Measurements from ENCODE around the gene ALG12.
"Not testable (repeated sequence)": the region's sequence is repeated elsewhere in the genome, so short reads cannot be mapped to it uniquely, and the experiment has no call there.

ALG12 gene

GRCh38 chr22:49863931-49864330 is 54.3 kb downstream of the ALG12 start:
- no peak for DNase-seq

GRCh38 chr22:49862496-49862776 is 55.8 kb downstream of the ALG12 start:
- DNase-seq = no peak

- DNase-seq = no peak
Measured at GRCh38 chr22:49861642-49862495, 56.4 kb downstream of the ALG12 start.

GRCh38 chr22:49858827-49859226 is 59.4 kb downstream of the ALG12 start:
- DNase-seq = no peak

- no peak for DNase-seq
Measured at GRCh38 chr22:49856766-49857618, 61.2 kb downstream of the ALG12 start.

GRCh38 chr22:49856343-49856742 is 61.9 kb downstream of the ALG12 start:
- DNase-seq = no peak

- DNase-seq = no peak
Measured at GRCh38 chr22:49855251-49855911, 62.9 kb downstream of the ALG12 start.

GRCh38 chr22:49853981-49854831 is 64.0 kb downstream of the ALG12 start:
- DNase-seq = no peak

- DNase-seq = peak; percentile 66
Measured at GRCh38 chr22:49852898-49853894, 65.0 kb downstream of the ALG12 start, which contains the start of gene ZBED4. TSS of gene ZBED4 (plus strand) at chr22:49853844. CDS start at chr22:49883663, 29,819 bp downstream.

- DNase-seq = not testable (repeated sequence)
Measured at GRCh38 chr22:49852568-49852897, 65.7 kb downstream of the ALG12 start.

- DNase-seq = no peak
Measured at GRCh38 chr22:49850959-49851802, 67.1 kb downstream of the ALG12 start.
